ENCODE results near the gene ARHGEF38.

ARHGEF38 gene

GRCh38 chr4:105551965-105552746 is at the start of gene ARHGEF38:
Gene ARHGEF38, plus strand, starts transcription at chr4:105552620. Its CDS starts 146 bp downstream, at chr4:105552766.
- DNase-seq, result no peak

DNA sequence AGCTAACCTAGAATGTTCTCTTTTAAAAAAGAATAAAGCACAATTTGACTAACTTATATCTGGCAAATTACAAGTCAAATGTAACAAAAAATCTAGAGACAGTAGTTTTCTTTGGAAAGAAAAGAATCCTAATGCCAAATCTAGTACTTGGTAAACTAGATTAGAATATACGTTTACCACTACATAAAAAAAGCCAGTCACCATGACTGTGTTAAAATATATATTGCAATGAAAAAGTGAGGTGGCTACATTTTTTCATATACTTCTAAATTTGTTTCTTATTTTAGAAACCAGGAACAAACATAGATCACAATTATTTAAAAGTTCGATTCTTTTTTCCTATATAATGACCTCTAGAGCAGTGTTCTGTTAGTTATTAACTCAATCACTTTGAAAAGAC is 48.9 kb upstream of the ARHGEF38 start:
- no peak for DNase-seq

- no peak for DNase-seq
Measured at GRCh38 chr4:105504744-105505143, 47.7 kb upstream of the ARHGEF38 start.

- DNase-seq, result no peak
Measured at GRCh38 chr4:105509291-105509690, 43.1 kb upstream of the ARHGEF38 start.

- no peak for DNase-seq
Measured at GRCh38 chr4:105509714-105510113, 42.7 kb upstream of the ARHGEF38 start.

GRCh38 chr4:105510245-105510644 is 42.2 kb upstream of the ARHGEF38 start:
- no peak for DNase-seq

DNA sequence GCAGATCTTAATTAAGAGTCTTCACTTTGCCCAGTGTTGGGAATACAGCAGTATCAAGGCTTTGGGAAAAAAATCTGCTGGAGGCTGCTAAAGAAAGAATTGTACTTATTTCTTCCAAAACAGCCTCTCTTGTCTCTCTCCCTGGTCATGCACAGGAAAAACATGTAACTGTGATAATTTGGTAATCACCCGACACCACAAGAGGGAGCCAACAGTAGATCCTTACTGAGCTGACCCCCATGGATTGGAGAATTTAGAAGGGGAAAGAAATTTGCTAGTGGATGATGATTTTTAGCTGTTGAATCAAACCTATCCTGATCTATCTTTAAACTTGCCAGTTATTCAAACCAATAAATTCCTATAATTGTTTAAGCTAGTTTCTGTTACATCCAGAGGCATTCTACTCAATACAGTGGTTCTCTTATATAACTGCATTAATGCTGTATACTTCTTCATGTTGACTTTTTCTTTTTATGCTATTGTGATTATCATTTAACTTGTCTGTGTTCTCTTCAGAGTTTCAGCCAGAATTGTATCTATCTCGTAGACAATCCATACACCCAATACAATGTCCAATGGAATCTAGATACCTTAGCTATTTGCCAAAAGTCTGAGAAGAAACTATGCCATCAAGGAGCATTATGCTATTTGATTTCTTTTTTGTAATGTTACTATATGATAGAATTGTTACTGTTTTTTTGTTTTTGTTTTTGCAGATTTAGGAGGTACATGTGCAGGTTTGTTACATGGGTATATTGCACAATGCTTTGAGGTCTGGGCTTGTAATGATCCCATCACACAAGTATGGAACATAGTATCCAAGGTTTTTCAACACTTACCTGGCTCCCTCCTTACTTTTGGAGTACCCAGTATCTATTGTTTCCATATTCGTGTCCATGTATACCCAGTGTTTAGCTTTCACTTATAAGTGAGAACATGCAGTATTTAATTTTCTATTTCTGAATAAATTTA is 31.3 kb upstream of the ARHGEF38 start:
- DNase-seq, result no peak

DNA sequence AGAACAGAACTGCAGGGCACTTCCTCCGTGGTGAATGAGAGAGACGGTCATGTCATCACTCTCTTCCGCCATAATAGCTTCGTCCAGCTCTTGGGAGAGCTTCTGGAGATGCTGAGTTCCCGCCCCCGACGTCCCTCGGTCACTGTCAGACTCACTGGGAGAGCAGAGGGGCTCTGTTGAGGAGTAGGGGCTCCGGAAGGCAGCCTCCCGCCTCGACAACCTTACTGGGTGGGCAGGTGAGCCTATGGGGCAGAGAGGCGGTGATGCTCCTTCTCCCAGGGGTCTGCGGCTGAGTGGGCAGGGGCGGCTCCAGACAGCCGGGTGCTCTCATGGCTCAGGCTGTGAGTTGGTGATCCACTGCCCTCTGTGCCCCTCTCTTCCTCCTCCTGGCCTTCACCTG is 25.8 kb upstream of the ARHGEF38 start:
- no peak for DNase-seq

DNA sequence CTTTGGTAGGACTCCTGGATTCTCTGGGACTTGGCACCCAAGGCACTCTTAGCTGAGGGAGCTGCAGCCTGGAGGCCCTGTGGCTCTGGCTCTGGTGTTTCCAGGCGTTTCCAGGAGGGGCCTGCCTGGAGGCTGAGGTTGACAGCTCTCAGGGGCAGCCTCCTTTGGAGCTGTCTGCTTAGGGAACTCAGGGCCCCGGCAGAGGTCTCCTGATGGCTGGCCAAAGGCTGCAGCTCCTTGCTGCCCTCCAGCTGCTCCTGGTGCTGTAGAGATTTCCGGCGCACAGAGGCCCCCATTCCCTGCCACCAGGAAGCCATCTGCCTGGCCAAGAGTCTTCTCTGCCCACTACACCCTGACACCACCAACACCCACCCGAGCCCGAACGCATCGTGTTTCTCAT is 25.3 kb upstream of the ARHGEF38 start:
- no peak for DNase-seq

DNA sequence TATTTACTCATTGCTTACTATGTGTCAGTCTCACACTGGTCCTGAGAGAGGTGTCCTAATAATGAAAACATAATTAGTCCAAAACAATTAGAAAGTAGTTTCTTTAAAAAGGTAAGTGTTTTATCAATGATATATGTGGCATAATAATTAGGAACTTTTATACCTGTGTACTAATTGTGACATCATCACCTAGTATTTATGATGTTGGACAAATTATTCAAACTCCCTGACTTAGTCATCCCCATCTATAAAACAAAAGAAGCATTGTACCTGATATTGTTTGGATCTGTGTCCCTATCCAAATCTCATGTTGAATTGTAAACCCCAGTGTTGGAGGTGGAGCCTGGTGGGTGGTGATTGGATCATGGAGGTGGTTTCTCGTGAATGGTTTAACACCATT is 15.8 kb upstream of the ARHGEF38 start:
- no peak for DNase-seq

DNA sequence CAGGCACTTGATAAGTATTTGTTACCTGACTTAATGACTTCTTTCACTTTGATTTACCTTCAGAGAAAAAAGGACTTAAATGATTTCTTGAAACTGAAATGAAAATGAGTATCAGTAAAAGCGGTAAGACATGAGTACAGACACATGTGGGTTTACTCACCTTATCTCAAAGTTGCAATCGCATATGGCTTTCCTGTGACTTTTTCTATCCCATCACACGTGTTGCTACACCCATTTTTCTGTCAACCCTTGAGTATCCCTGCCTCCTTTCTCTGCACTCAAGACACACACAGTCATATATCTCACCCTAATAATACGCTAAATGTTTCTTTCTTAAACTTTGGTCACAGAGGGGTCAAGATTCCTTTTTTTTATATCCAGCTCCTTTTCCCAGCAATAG is 11.0 kb upstream of the ARHGEF38 start:
- no peak for DNase-seq

GRCh38 chr4:105542039-105542438 is 10.4 kb upstream of the ARHGEF38 start:
- DNase-seq, result no peak

- no peak for DNase-seq
Measured at GRCh38 chr4:105543346-105543745, 9.1 kb upstream of the ARHGEF38 start.

GRCh38 chr4:105543881-105544280 is 8.5 kb upstream of the ARHGEF38 start:
- no peak for DNase-seq

GRCh38 chr4:105544520-105545286 is 7.7 kb upstream of the ARHGEF38 start:
- no peak for DNase-seq

DNA sequence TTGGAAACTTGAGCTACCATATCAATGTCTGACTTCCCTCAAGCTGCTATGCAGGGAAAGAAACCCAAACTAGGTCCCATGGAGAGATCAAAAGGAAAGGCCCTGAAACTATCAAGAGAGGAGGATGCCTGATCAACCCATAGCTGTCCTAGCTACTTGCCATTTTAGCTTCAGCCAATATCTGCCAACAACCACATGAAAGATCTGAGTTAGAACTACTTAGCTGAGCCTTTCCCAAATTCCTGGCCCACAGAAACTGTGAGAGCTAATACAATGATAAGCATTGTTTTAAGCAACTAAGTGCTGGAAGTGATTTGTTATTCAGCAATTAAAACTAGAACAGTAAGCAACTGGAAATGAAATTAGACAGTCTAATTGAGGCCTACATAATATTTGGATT is 6.3 kb upstream of the ARHGEF38 start:
- DNase-seq, result no peak

DNA sequence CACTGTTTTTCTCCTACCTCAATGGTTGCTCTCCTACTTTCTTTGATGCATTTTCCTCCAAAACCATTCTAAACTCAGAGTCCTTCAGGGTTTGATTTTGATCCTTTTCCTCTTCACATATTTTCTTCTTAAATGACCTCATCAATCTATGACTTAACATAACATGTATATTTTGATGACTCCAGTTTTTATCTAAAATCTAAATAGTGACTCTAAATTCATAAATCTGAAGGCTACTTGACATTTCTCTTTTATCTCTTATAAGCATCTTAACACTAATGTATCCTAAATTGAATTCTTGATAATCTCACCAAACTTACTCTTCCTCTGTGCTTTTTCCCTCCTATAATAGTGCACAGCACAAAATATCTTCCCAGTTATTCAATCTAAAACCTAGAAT is 4.7 kb upstream of the ARHGEF38 start:
- DNase-seq, result no peak

DNA sequence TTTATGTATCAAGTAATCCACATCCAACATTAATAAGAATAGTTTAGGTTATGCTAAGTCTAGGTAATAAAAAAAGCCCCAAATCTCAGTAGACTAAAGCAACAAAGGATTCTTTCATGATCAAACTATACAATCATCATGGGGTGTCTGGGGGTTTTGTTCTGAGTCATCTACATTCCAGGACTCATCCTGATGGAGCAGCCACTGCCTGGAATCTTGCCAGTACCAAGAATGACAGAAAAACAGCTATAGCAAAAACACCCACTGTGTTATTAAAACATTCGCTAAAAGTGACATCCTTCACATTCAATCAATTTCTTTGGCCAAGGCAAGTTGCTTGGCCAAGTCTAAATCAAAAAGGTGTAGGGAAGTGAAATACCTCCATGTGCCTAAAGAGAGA is 3.9 kb upstream of the ARHGEF38 start:
- no peak for DNase-seq

DNA sequence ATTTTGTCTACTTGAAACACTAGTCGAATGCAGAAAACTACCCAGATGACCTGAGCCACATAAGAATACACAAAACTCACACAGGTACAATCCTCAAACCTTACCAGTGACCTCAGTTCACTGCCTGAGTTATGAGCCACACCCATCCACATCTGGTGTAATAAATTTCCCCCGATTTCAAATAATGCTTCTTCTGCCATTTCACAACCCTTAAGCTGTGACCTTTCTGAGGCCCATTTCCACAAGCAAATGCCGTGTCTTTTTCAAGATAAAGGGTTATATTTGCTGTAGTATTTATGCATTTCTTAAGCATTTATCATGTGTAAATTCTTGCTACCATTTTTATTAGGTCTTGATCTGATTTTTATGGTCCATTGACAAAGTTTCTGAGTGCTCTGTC is 1.8 kb upstream of the ARHGEF38 start:
- no peak for DNase-seq

- no peak for DNase-seq
Measured at GRCh38 chr4:105555409-105555808, 3.0 kb downstream of the ARHGEF38 start.

DNA sequence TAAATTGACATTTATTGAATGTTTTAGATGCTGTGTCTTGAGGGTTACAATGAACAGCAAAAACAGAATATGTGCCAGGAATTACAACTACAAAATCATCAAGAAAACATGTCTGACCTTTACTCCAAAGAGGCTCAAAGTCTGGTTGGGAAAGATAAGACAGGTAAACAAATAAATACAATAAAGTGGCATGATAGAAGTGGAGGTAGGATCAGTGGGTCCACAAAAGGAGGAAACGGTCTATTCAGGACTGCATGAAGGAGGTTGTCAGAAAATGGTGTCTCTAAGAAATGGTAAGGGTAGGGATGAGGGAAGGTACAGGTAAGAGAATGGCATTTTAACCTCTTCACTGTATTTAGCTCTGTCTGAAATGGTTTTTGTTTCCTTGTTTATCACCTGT is 3.8 kb downstream of the ARHGEF38 start:
- DNase-seq, result no peak

DNA sequence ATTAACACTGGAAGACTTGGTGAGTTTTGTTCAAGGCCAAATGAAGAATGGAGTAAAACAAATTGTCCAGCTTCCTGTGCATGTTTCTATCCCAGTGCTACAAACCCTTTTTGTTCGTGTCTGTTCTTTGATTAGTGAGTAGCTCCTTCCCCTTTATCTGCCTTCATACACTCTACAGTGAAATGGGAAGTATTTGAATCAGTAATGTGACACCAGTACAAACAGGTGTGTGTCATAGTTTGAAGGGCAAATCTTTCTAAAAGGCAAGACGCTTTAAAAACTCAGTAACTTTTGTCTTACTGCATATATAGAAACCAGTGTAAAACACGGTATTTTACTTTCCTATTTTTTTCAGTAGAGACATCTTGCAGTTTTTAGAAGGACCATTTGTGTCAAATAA is 5.9 kb downstream of the ARHGEF38 start:
- no peak for DNase-seq

- no peak for DNase-seq
Measured at GRCh38 chr4:105560421-105560848, 8.0 kb downstream of the ARHGEF38 start.

Data from NCI-H2171 (cell line).